SKM-1 treated with dmso at 0.1 percent for 144 hours (cell line): ENCODE measurements around the gene FTO.

Experiments
- DNase-seq: peaks from one replicate; lab custom pipeline; 2025; ENCODE audit not compliant: unreplicated experiment; lab: John Stamatoyannopoulos, UW

Gene FTO

GRCh38 chr16:53708490-53708889, 4.5 kb downstream of the FTO start:
- DNase-seq: no peak

- no peak for DNase-seq
These were observed 7.4 kb downstream of the FTO start for GRCh38 chr16:53711390-53711789.

- DNase-seq: no peak
These were observed 8.1 kb downstream of the FTO start for GRCh38 chr16:53712065-53712464.

GRCh38 chr16:53713403-53714204, 9.6 kb downstream of the FTO start:
- no peak for DNase-seq

GRCh38 chr16:53714205-53715022, 10.5 kb downstream of the FTO start:
- DNase-seq: no peak

- DNase-seq: no peak
These were observed 11.0 kb downstream of the FTO start for GRCh38 chr16:53715023-53715384.

- DNase-seq: no peak
These were observed 13.6 kb downstream of the FTO start for GRCh38 chr16:53717577-53717976.

GRCh38 chr16:53721017-53721416, 17.1 kb downstream of the FTO start:
- no peak for DNase-seq

GRCh38 chr16:53726625-53727024, 22.7 kb downstream of the FTO start:
- no peak for DNase-seq

GRCh38 chr16:53730693-53731092, 26.7 kb downstream of the FTO start:
- no peak for DNase-seq

GRCh38 chr16:53732296-53732929, 28.5 kb downstream of the FTO start:
- DNase-seq: no peak

GRCh38 chr16:53734908-53735307, 31.0 kb downstream of the FTO start:
- DNase-seq: no peak

GRCh38 chr16:53736297-53736696, 32.3 kb downstream of the FTO start:
- no peak for DNase-seq

GRCh38 chr16:53737552-53737951, 33.6 kb downstream of the FTO start:
- DNase-seq: no peak

- DNase-seq: no peak
These were observed 36.5 kb downstream of the FTO start for GRCh38 chr16:53740476-53740875.

- no peak for DNase-seq
These were observed 37.1 kb downstream of the FTO start for GRCh38 chr16:53740933-53741531.

GRCh38 chr16:53741546-53741945, 37.6 kb downstream of the FTO start:
- no peak for DNase-seq

- DNase-seq: peak; percentile 35
These were observed 39.2 kb downstream of the FTO start for GRCh38 chr16:53743149-53743566.

- no peak for DNase-seq
These were observed 40.5 kb downstream of the FTO start for GRCh38 chr16:53744449-53744848.

GRCh38 chr16:53745086-53745485, 41.1 kb downstream of the FTO start:
- DNase-seq: no peak

GRCh38 chr16:53745753-53746266, 41.9 kb downstream of the FTO start:
- no peak for DNase-seq
